HepG2 (cell line): ENCODE data around the gene NPAS2. TPM values are rescaled to one million over a fixed set of nuclear protein-coding genes. Genes with fewer than 3 reads are reported as not detected.
A peak's percentile ranks its signal among the peaks of the same experiment; 100 is the strongest.

Experiments used
- ARNT ChIP-seq: fragments of 450-650 bp; IDR thresholded peaks from 2 replicates; pipeline ENCODE4 v1.6.1; 2017
- ASH2L ChIP-seq: fragments of 300-600, 200-600 bp; sonication (generic); IDR thresholded peaks from 2 replicates; pipeline ENCODE4 v1.7.0; 2017; ENCODE audit warnings: low read depth, mild to moderate bottlenecking, moderate library complexity, mixed read lengths, low read length; ENCODE audit not compliant: insufficient read length
- FOXC1 ChIP-seq: sonication (generic); formaldehyde crosslinking; IDR thresholded peaks from 2 replicates; pipeline ENCODE4 v1.8.0; 2022; ENCODE audit warnings: mild to moderate bottlenecking, missing genetic modification reagents, borderline replicate concordance
- HNF4A ChIP-seq: sonication (generic); formaldehyde crosslinking; IDR thresholded peaks from 2 replicates; pipeline ENCODE4 v1.4.0; 2020; ENCODE audit warnings: missing genetic modification reagents
- ISX ChIP-seq: sonication (generic); formaldehyde crosslinking; conservative IDR thresholded peaks from 2 replicates; pipeline ENCODE4 v1.5.0; 2020; ENCODE audit warnings: missing genetic modification reagents
- NFKB2 ChIP-seq: sonication (generic); formaldehyde crosslinking; IDR thresholded peaks from 2 replicates; pipeline ENCODE4 v1.4.0; 2020; ENCODE audit warnings: missing genetic modification reagents, borderline replicate concordance
- PAWR ChIP-seq: sonication (generic); formaldehyde crosslinking; IDR thresholded peaks from 2 replicates; pipeline ENCODE4 v1.4.0; 2020; ENCODE audit warnings: missing genetic modification reagents, mild to moderate bottlenecking, borderline replicate concordance
- PHF8 ChIP-seq: sonication (generic); formaldehyde crosslinking; IDR thresholded peaks from 2 replicates; pipeline ENCODE4 v1.5.0; 2020; ENCODE audit warnings: missing genetic modification reagents
- POLR2G ChIP-seq: fragments of 200-400 bp; formaldehyde crosslinking; IDR thresholded peaks from 2 replicates; pipeline ENCODE4 v1.6.1; 2018; ENCODE audit warnings: mild to moderate bottlenecking, low read depth, low read length, moderate library complexity
- RBAK ChIP-seq: sonication (generic); formaldehyde crosslinking; IDR thresholded peaks from 2 replicates; pipeline ENCODE4 v1.5.1; 2020; ENCODE audit warnings: mild to moderate bottlenecking, missing genetic modification reagents
- SNRNP70 ChIP-seq: fragments of 200-400 bp; formaldehyde crosslinking; IDR thresholded peaks from 2 replicates; pipeline ENCODE4 v1.6.1; 2017; ENCODE audit warnings: mild to moderate bottlenecking, low read depth, low read length, moderate library complexity
- SPEN ChIP-seq: sonication (generic); formaldehyde crosslinking; IDR thresholded peaks from 2 replicates; pipeline ENCODE4 v1.5.1; 2020; ENCODE audit warnings: low read depth, mild to moderate bottlenecking, missing genetic modification reagents
- SRSF1 ChIP-seq: fragments of 200-400 bp; formaldehyde crosslinking; optimal IDR thresholded peaks from 2 replicates; pipeline ENCODE3; 2017; ENCODE audit warnings: mild to moderate bottlenecking, low read depth, low read length, moderate library complexity
- YEATS4 ChIP-seq: sonication (generic); formaldehyde crosslinking; IDR thresholded peaks from 2 replicates; pipeline ENCODE4 v1.4.0; 2020; ENCODE audit warnings: missing genetic modification reagents, borderline replicate concordance
- ZKSCAN8 ChIP-seq: IDR thresholded peaks from 2 replicates; pipeline ENCODE4 v1.6.1; 2016; ENCODE audit warnings: borderline replicate concordance, missing genetic modification reagents, missing compliant biosample characterization
- ZMYM4 ChIP-seq: sonication (generic); formaldehyde crosslinking; IDR thresholded peaks from 2 replicates; pipeline ENCODE4 v1.8.1; 2023; ENCODE audit warnings: mild to moderate bottlenecking, missing genetic modification reagents
- ZNF12 ChIP-seq: sonication (generic); formaldehyde crosslinking; IDR thresholded peaks from 2 replicates; pipeline ENCODE4 v1.5.0; 2020; ENCODE audit warnings: missing genetic modification reagents
- ZNF501 ChIP-seq: sonication (generic); formaldehyde crosslinking; IDR thresholded peaks from 2 replicates; pipeline ENCODE4 v1.5.1; 2020; ENCODE audit warnings: mild to moderate bottlenecking, moderate library complexity, missing genetic modification reagents
- ZNF629 ChIP-seq: sonication (generic); formaldehyde crosslinking; conservative IDR thresholded peaks from 2 replicates; pipeline ENCODE4 v1.5.0; 2020; ENCODE audit warnings: missing genetic modification reagents
- ZNF746 ChIP-seq: sonication (generic); formaldehyde crosslinking; IDR thresholded peaks from 2 replicates; pipeline ENCODE4 v1.8.0; 2022; ENCODE audit warnings: mild to moderate bottlenecking, missing genetic modification reagents
- ZNF747 ChIP-seq: sonication (generic); formaldehyde crosslinking; IDR thresholded peaks from 2 replicates; pipeline ENCODE4 v1.8.1; 2023; ENCODE audit warnings: missing genetic modification reagents, mild to moderate bottlenecking, borderline replicate concordance
- polyA plus RNA-seq, 8 experiments: library from polyadenylated mRNA; depleted of rRNA in 3 of 8; stranded (reverse) in 7 of 8; unstranded in 1 of 8; fragments of >200 nt; fragmentation: Illumina TruSeq in 4 of 8; extraction: Trizol in 4 of 8; gene quantifications; 2 replicates each; pipeline versions ENCODE4 v1.2.1 to v1.2.3, GENCODE V29; 2011 to 2016; ENCODE audit warnings: low read depth in 4 of 8, missing spikeins in 1 of 8, mixed read lengths in 1 of 8; ENCODE audit not compliant: insufficient read depth in 1 of 8
- total RNA-seq, 5 experiments: library from RNA; depleted of rRNA; stranded (reverse); fragments of >200 nt; fragmentation: Illumina TruSeq; extraction: Trizol; gene quantifications; 2 replicates each; pipeline ENCODE4 v1.2.3, GENCODE V29; 2016; ENCODE audit warnings: low read depth in 1 of 5
- TF ChIP-seq, protein P1 (sequence below): sonication (generic); formaldehyde crosslinking; IDR thresholded peaks from 2 replicates; pipeline ENCODE4 v1.4.0; 2020; ENCODE audit warnings: missing genetic modification reagents, borderline replicate concordance
- TF ChIP-seq, protein P2 (sequence below): IDR thresholded peaks from 2 replicates; pipeline ENCODE4 v1.6.1; 2016; ENCODE audit warnings: missing compliant biosample characterization, missing genetic modification reagents, borderline replicate concordance
- TF ChIP-seq, protein P3 (sequence below): sonication (generic); formaldehyde crosslinking; IDR thresholded peaks from 2 replicates; pipeline ENCODE4 v1.9.0; 2021; ENCODE audit warnings: missing genetic modification reagents, borderline replicate concordance

The NPAS2 gene
- total and polyA plus RNA-seq, 2 of the 13 experiments (the other 11 are each of a cell fraction or from before 2014, with no cell fraction given), result 14.8 to 37.5 TPM

GRCh38 chr2:100780203-100781008 is 39.5 kb upstream of the NPAS2 start (continued):
- TF ChIP-seq ZNF12 (CRISPR knock-in tag) (peak; percentile 87), FOXC1 (no peak), ISX (CRISPR knock-in tag) (no peak), ZMYM4 (peak; percentile 75), POLR2G (peak; percentile 97), PAWR (CRISPR knock-in tag) (no peak), ZNF629 (CRISPR knock-in tag) (peak; percentile 66), HNF4A (CRISPR knock-in tag) (peak; percentile 99), SRSF1 (peak; percentile 7), RBAK (CRISPR knock-in tag) (no peak), ARNT (no peak), YEATS4 (CRISPR knock-in tag) (peak; percentile 77), SNRNP70 (no peak), ASH2L (peak; percentile 99), ZNF746 (peak; percentile 58), ZNF501 (CRISPR knock-in tag) (peak; percentile 93), ZNF747 (CRISPR knock-in tag) (peak; percentile 78), ZKSCAN8 (peak; percentile 88), PHF8 (CRISPR knock-in tag) (no peak), NFKB2 (CRISPR knock-in tag) (peak; percentile 86), SPEN (CRISPR knock-in tag) (peak; percentile 65; the same call in 1 of the 2 replicates)
- TF ChIP-seq, protein P1, sequence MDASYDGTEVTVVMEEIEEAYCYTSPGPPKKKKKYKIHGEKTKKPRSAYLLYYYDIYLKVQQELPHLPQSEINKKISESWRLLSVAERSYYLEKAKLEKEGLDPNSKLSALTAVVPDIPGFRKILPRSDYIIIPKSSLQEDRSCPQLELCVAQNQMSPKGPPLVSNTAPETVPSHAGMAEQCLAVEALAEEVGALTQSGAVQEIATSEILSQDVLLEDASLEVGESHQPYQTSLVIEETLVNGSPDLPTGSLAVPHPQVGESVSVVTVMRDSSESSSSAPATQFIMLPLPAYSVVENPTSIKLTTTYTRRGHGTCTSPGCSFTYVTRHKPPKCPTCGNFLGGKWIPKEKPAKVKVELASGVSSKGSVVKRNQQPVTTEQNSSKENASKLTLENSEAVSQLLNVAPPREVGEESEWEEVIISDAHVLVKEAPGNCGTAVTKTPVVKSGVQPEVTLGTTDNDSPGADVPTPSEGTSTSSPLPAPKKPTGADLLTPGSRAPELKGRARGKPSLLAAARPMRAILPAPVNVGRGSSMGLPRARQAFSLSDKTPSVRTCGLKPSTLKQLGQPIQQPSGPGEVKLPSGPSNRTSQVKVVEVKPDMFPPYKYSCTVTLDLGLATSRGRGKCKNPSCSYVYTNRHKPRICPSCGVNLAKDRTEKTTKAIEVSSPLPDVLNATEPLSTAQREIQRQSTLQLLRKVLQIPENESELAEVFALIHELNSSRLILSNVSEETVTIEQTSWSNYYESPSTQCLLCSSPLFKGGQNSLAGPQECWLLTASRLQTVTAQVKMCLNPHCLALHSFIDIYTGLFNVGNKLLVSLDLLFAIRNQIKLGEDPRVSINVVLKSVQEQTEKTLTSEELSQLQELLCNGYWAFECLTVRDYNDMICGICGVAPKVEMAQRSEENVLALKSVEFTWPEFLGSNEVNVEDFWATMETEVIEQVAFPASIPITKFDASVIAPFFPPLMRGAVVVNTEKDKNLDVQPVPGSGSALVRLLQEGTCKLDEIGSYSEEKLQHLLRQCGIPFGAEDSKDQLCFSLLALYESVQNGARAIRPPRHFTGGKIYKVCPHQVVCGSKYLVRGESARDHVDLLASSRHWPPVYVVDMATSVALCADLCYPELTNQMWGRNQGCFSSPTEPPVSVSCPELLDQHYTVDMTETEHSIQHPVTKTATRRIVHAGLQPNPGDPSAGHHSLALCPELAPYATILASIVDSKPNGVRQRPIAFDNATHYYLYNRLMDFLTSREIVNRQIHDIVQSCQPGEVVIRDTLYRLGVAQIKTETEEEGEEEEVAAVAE (CRISPR knock-in tag), result peak; percentile 81
- TF ChIP-seq, protein P2, sequence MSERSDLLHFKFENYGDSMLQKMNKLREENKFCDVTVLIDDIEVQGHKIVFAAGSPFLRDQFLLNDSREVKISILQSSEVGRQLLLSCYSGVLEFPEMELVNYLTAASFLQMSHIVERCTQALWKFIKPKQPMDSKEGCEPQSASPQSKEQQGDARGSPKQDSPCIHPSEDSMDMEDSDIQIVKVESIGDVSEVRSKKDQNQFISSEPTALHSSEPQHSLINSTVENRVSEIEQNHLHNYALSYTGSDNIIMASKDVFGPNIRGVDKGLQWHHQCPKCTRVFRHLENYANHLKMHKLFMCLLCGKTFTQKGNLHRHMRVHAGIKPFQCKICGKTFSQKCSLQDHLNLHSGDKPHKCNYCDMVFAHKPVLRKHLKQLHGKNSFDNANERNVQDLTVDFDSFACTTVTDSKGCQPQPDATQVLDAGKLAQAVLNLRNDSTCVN, result peak; percentile 57; the same call in 1 of the 2 replicates
- TF ChIP-seq, protein P3, sequence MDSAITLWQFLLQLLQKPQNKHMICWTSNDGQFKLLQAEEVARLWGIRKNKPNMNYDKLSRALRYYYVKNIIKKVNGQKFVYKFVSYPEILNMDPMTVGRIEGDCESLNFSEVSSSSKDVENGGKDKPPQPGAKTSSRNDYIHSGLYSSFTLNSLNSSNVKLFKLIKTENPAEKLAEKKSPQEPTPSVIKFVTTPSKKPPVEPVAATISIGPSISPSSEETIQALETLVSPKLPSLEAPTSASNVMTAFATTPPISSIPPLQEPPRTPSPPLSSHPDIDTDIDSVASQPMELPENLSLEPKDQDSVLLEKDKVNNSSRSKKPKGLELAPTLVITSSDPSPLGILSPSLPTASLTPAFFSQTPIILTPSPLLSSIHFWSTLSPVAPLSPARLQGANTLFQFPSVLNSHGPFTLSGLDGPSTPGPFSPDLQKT (CRISPR knock-in tag), result no peak
